Aorta (tissue), 5 donors: ENCODE results near the gene KLHL3. TPM values are rescaled to one million over a fixed set of nuclear protein-coding genes. Genes with fewer than 3 reads are reported as not detected.

Experiments used
- ATAC-seq: fragments of 200-7000 bp; cut with Tn5 transposase; one replicate; pipeline ENCODE4 v1.9.1; 2022; ENCODE audit warnings: moderate library complexity; ENCODE audit not compliant: low FRiP score
- DNase-seq, 2 donors: peaks; one replicate each; pipeline ENCODE4 v3.0.0-alpha.2; 2020
- H3K27ac ChIP-seq, 2 donors: one replicate each; pipeline ENCODE4 v1.5.1; 2013; ENCODE audit warnings: low read length in 2 of 2, mild to moderate bottlenecking in 2 of 2, moderate library complexity in 2 of 2, control low read depth in 1 of 2, inconsistent platforms in 1 of 2, low read depth in 1 of 2
- H3K27me3 ChIP-seq, 2 donors: one replicate each; pipeline ENCODE4 v1.6.1; 2013; ENCODE audit warnings: control low read depth in 1 of 2, low read length in 1 of 2, mild to moderate bottlenecking in 1 of 2, moderate library complexity in 1 of 2; ENCODE audit not compliant: insufficient read depth in 2 of 2, control insufficient read depth in 1 of 2
- H3K36me3 ChIP-seq, 2 donors: one replicate each; pipeline ENCODE4 v1.6.1; 2013; ENCODE audit warnings: control low read depth in 1 of 2, low read length in 1 of 2, mild to moderate bottlenecking in 1 of 2; ENCODE audit not compliant: insufficient read depth in 2 of 2, control insufficient read depth in 1 of 2
- H3K4me1 ChIP-seq, 2 donors: one replicate each; pipeline ENCODE4 v1.6.1; 2013; ENCODE audit warnings: low read length in 2 of 2, control low read depth in 1 of 2, mild to moderate bottlenecking in 1 of 2, moderate library complexity in 1 of 2; ENCODE audit not compliant: insufficient read depth in 2 of 2, control insufficient read depth in 1 of 2
- H3K4me3 ChIP-seq, 2 donors: one replicate each; pipeline ENCODE4 v1.5.1; 2013; ENCODE audit warnings: low read length in 2 of 2, control low read depth in 1 of 2, mild to moderate bottlenecking in 1 of 2
- H3K9me3 ChIP-seq: one replicate; pipeline ENCODE4 v1.6.1; 2013; ENCODE audit warnings: mild to moderate bottlenecking, low read length; ENCODE audit not compliant: control insufficient read depth
- WGBS, 2 donors: extraction: QIAGEN DNeasy Blood & Tissue Kit; methylation state at CpG; one replicate each; pipeline ENCODE4 v1.1.7; 2013; 5-methylcytosine and 5-hydroxymethylcytosine counted together
- intact Hi-C, 2 donors: fragments of 100-400 bp; cut with DNase I; formaldehyde crosslinking; loops; one replicate each; pipeline versions ENCODE4 v1.14.2 to v1.15.0; 2022
- polyA plus RNA-seq, 2 donors: library from polyadenylated mRNA; stranded (reverse); fragments of 200-250 nt; gene quantifications; one replicate each; pipeline ENCODE4 v1.2.3, GENCODE V29; 2013
- total RNA-seq, 2 donors: library from RNA; stranded (reverse); fragmentation: NEBNext Ultra II Directional; extraction: Animal tissue kit (Norgen Biotek cat#: 25700); gene quantifications; one replicate each; pipeline ENCODE4 v1.2.1, GENCODE V29; 2021
- donor health status: healthy with polysubstance abuse.
- donor health status: Bipolar disorder and iron deficiency.
- donor health status: DM: no; HTN: no; CAD: no.
- donor health status: DM: no; HTN: no; CAD: no.
- donor health status: DM: yes; HTN: yes; CAD: no.

The KLHL3 gene
- total and polyA plus RNA-seq, 4 donors: 0.88 to 38.1 (median 11.9) TPM

DNA sequence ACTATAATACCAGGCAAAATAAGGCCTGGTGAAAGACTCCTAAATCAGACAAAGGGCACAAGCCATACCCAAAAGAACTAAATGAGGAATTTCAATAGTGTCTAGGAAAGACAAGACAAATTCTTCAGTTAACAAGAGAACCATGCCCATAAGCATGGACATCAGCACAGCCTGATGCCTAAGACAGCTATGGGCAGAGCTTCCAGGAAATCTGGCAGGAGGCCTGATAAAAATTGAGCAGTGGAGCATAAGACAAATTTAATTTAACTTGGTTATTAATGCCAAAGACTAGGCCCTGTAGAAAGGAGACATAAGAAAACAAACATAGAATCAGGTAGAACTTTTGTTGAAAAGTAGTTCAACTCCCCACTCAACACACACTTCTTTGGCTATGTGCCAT lies 17.3 kb downstream of the KLHL3 start:
- no peak overlapping the region for H3K4me3 ChIP-seq
- intact Hi-C loops: no loop called here
- H3K36me3 ChIP-seq: no peaks in the 10 kb centered on the region
- no peak overlapping the region for H3K27ac ChIP-seq
- ATAC-seq: no peak
- no peaks in the 10 kb centered on the region for H3K27me3 ChIP-seq
- peaks cover 0 to 3% of the 10 kb centered on the region in 2 donors for H3K4me1 ChIP-seq
- DNase-seq: no peak
- no peaks in the 10 kb centered on the region for H3K9me3 ChIP-seq

DNA sequence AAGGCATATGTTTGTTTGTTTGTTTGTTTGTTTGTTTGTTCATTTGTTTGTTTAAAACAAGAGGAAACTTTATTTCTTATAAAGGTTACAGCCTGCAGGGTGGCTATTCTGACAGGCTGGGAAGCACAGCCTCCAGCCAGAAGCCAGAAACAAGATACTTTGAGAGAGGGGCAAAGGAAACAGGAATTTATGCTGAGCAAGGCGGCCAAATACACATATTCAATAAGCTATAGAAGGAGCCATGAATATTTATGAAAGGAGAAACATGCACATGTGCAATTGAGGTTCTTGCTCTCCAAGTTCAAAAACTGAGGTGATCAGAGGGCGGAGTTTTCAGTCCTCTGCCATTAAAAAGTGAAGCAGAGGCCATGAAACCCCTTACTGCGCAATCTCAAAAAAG lies 19.6 kb downstream of the KLHL3 start:
- intact Hi-C loops: no loop called here
- 96 to 97% methylated on average over 3 of the region's 3 CpGs for WGBS, 2 donors

DNA sequence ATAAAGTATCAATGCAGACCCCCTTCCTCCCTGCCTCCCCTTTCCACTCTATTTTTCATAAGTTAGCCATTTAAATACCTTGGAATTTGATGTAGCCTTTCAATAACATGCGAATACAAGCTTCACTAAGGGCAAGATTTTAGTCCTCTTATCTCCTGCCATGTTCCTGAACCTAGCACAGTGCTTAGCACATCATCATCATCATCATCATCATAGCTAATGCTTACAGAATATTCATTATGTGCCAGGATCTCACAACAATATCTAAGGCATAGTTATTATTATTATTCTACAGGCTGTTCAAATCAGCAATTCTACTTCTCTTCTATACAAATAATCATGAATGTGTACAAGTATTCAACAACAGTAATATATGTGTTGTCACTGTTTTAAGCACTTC lies 20.4 kb downstream of the KLHL3 start:
- ATAC-seq (no peak), DNase-seq (no peak)
- no peaks in the 10 kb centered on the region for H3K9me3 ChIP-seq
- H3K4me3 ChIP-seq: no peak overlapping the region
- H3K27ac ChIP-seq: no peak overlapping the region
- 97 to 100% methylated on average over 1 of the region's 1 CpG for WGBS, 2 donors
- intact Hi-C loops: no loop called here
- H3K36me3 ChIP-seq: no peaks in the 10 kb centered on the region
- peaks cover 0 to 5% of the 10 kb centered on the region in 2 donors for H3K4me1 ChIP-seq
- H3K27me3 ChIP-seq: no peaks in the 10 kb centered on the region

More for the DNA sequence above, 19.6 kb downstream of the KLHL3 start:
- Histone ChIP-seq H3K27ac (no peak overlapping the region), H3K4me3 (no peak overlapping the region), H3K27me3 (no peaks in the 10 kb centered on the region), H3K4me1 (peaks cover 0 to 5% of the 10 kb centered on the region in 2 donors), H3K9me3 (no peaks in the 10 kb centered on the region), H3K36me3 (no peaks in the 10 kb centered on the region)
- DNase-seq (no peak), ATAC-seq (no peak)

DNA sequence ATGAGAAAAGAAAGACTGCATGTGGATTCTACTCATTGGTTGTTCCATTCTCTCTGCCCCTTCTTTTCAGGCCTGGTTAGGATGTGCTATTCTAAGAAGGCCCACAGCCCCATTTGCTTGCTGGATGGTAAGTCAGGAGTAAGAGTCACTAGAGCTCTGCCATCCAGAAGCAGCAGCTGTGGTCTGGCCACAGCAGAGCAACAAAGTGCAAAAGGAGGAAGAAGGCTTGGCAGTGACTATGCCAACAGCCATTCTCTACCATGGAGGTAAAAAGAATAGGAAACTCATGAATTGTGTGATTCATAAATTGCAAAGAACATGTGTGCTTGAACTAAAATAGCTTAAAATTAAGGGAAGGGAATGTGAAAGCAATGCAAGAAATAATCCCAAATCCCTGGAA lies 20.9 kb downstream of the KLHL3 start:
- Histone ChIP-seq H3K9me3 (no peaks in the 10 kb centered on the region), H3K4me3 (no peak overlapping the region), H3K27ac (peak overlapping the region in 1 of 2 donors; percentile 68), H3K4me1 (peaks cover 0 to 5% of the 10 kb centered on the region in 2 donors), H3K36me3 (no peaks in the 10 kb centered on the region), H3K27me3 (no peaks in the 10 kb centered on the region)
- intact Hi-C loops: no loop called here
- ATAC-seq (no peak), DNase-seq (no peak)

DNA sequence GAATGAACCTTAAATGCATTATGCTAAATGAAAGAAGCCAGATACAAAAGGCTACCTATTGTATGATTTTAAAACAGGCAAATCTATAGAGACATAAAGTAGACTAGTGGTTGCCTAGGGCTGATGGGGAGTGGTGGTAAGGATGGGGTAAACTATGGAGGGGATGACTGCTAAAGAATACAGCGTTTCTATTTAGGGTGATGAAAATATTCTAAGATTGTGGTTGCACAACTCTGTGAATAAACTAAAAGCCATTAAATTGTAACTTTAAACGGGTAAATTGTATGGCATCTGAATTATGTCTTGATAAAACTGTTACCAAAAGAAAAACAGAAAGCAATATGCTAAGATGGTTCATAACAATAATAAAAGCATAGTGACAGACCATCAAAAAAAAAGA lies 21.4 kb downstream of the KLHL3 start:
- ATAC-seq (no peak), DNase-seq (no peak)
- intact Hi-C loops: no loop called here
- Histone ChIP-seq H3K4me3 (no peak overlapping the region), H3K27me3 (no peaks in the 10 kb centered on the region), H3K27ac (no peak overlapping the region), H3K9me3 (no peaks in the 10 kb centered on the region), H3K4me1 (peaks cover 0 to 5% of the 10 kb centered on the region in 2 donors), H3K36me3 (no peaks in the 10 kb centered on the region)
- WGBS, 2 donors: 53 to 63% methylated on average over 2 of the region's 2 CpGs

DNA sequence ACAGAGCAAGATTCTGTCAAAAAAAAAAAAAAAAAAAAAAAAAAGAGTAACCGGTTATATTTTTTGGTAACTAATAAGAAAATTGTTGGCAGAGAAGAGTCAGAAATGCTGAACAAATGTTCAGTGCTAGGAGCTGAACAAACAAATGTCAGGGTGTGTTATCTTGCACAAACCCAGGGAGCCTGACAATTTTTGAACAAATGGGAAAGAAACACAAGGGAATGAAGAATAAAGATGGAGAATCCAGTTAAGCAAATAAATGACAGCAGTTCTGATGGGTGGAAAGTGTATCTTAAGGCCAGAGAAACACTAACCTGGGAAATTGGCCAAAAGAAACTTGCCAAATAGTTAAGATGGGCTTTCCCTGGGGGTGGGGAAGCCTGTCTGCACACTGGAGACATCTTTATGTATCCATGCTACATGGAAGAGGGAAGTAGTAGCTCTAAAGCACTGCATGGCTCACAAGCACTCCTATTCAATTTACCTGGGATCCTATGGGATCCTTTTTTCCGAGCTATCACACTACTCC lies 23.7 kb downstream of the KLHL3 start:
- ATAC-seq: no peak
- intact Hi-C loops: no loop called here
- Histone ChIP-seq H3K36me3 (peaks cover 0 to 2% of the 10 kb centered on the region in 2 donors), H3K27me3 (no peaks in the 10 kb centered on the region), H3K27ac (no peak overlapping the region), H3K4me3 (no peak overlapping the region), H3K4me1 (peaks cover 0 to 5% of the 10 kb centered on the region in 2 donors), H3K9me3 (no peaks in the 10 kb centered on the region)
- WGBS, 2 donors: 44% methylated on average over 2 of the region's 2 CpGs
- DNase-seq: no peak

DNA sequence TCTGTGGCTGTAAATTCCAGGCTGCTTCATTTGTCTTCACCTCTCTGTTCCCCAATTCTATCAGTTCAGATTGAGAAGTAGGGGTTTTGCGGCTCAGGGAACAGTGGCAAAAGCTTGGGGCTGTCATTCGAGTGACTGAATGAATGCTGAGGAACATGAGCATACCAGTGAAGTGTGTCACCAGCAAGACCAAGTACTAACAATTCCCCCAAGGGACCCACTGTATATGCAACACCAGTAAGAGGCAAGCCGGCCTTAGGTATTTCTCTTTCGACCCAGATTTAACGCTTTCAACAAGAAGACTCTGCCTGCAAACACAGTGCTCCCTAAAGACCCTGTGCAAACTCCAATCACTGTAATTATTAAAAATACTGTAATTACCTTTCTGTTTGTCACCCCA lies 25.8 kb downstream of the KLHL3 start:
- DNase-seq (no peak), ATAC-seq (no peak)
- no peak overlapping the region for H3K27ac ChIP-seq
- H3K4me1 ChIP-seq: peaks cover 0 to 3% of the 10 kb centered on the region in 2 donors
- no peak overlapping the region for H3K4me3 ChIP-seq
- H3K27me3 ChIP-seq: no peaks in the 10 kb centered on the region
- H3K36me3 ChIP-seq: peaks cover under 1 to 2% of the 10 kb centered on the region in 2 donors
- WGBS, 2 donors: 24 to 29% methylated on average over 5 of the region's 5 CpGs
- intact Hi-C loops: no loop called here
- no peaks in the 10 kb centered on the region for H3K9me3 ChIP-seq

DNA sequence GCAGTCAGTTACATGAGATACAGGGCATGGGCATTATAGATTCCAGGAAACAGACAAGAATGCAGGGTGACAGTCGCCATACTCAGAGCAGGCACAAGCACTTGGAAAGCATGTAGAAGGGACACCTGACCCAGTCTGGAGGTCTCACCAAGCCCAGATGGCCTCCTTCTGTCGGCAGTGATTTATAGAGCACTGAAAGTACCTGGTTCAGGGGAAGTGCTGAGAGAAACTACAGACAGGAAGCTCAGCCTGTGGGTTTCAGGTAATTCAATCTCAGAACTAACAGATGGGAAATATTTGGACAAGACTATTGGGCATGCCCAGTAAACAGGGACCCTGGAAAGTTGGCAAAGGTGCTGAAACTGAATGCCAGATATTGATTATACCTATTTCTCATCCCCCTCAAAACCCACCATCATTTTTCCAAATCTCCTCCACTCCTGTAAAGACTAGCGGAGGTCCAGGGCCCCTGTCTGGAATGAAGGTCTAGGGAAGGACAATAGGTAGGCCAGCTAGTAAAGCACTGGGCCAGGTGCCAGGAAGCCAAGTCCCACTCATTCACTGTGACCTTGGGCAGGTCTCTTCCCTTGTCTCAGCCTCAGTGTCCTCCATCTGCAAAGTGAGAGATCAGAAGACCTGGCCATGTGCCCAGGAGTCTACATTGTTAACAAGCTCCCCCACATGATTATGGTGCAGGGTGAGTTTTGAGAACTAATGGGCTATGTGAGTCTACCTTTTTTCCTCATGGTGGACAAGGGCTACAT lies 26.9 kb downstream of the KLHL3 start:
- Histone ChIP-seq H3K9me3 (no peaks in the 10 kb centered on the region), H3K27me3 (no peaks in the 10 kb centered on the region), H3K4me3 (no peak overlapping the region), H3K36me3 (peaks cover 2% of the 10 kb centered on the region in 2 donors), H3K4me1 (peaks cover 0 to 3% of the 10 kb centered on the region in 2 donors), H3K27ac (no peak overlapping the region)
- DNase-seq (no peak), ATAC-seq (no peak)
- intact Hi-C loops: no loop called here
- WGBS, 2 donors: 98% methylated on average over 3 of the region's 3 CpGs

DNA sequence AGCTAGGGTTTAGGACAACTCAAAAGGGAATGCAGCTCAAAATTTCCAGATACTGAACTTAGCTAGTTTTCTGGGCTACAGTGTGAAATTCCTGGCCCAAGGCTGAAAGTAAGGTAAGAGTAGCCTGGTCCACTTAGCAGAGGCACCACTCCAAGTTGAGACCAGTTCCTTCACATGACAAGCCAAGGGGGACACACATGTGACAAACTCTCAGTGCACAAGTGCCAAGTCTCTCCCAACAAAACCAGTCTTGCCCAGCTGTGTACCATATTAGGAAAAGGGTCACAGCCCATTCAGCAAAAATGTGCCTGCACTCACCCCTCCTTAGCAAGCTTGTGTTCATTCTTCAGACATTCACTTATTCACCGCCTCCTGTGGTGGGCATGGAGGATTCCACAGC lies 27.8 kb downstream of the KLHL3 start:
- H3K27me3 ChIP-seq: no peaks in the 10 kb centered on the region
- intact Hi-C loops: no loop called here
- H3K36me3 ChIP-seq: peaks cover 2% of the 10 kb centered on the region in 2 donors
- DNase-seq: no peak
- no peaks in the 10 kb centered on the region for H3K9me3 ChIP-seq
- H3K27ac ChIP-seq: no peak overlapping the region
- 86 to 94% methylated on average over 1 of the region's 1 CpG for WGBS, 2 donors
- no peak overlapping the region for H3K4me3 ChIP-seq
- no peak for ATAC-seq
- peaks cover 0 to 3% of the 10 kb centered on the region in 2 donors for H3K4me1 ChIP-seq
